HepG2 (cell line): ENCODE measurements around the gene CIITA. TPM values are rescaled to one million over a fixed set of nuclear protein-coding genes. Genes with fewer than 3 reads are reported as not detected.

Experiments used
- AHR ChIP-seq: IDR thresholded peaks from 2 replicates; pipeline ENCODE4 v1.6.1; 2018; ENCODE audit warnings: missing genetic modification reagents, missing compliant biosample characterization
- CAMTA2 ChIP-seq: sonication (generic); formaldehyde crosslinking; IDR thresholded peaks from 2 replicates; pipeline ENCODE4 v1.4.0; 2020; ENCODE audit warnings: mild to moderate bottlenecking, missing genetic modification reagents, borderline replicate concordance
- CREM ChIP-seq, 2 experiments: sonication (generic) in 1 of 2; formaldehyde crosslinking in 1 of 2; IDR thresholded peaks; 2 replicates each; pipeline versions ENCODE4 v1.4.0 to v1.6.1; 2016 to 2020; ENCODE audit warnings: antibody characterized with exemption in 1 of 2, mild to moderate bottlenecking in 1 of 2, missing genetic modification reagents in 1 of 2
- GATA4 ChIP-seq: sonication (generic); IDR thresholded peaks from 2 replicates; pipeline ENCODE4 v1.6.1; 2016; ENCODE audit warnings: antibody characterized with exemption, low read depth, borderline replicate concordance
- HNRNPUL1 ChIP-seq: fragments of 200-400 bp; formaldehyde crosslinking; IDR thresholded peaks from 2 replicates; pipeline ENCODE4 v1.6.1; 2017; ENCODE audit warnings: low read depth, mild to moderate bottlenecking, low read length, moderate library complexity
- KIAA2018 ChIP-seq: sonication (generic); formaldehyde crosslinking; IDR thresholded peaks from 2 replicates; pipeline ENCODE4 v1.5.0; 2020; ENCODE audit warnings: mild to moderate bottlenecking, missing genetic modification reagents, borderline replicate concordance
- NCOA2 ChIP-seq: sonication (generic); formaldehyde crosslinking; IDR thresholded peaks from 2 replicates; pipeline ENCODE4 v1.8.0; 2022; ENCODE audit warnings: inconsistent platforms
- PHF21A ChIP-seq: sonication (generic); formaldehyde crosslinking; IDR thresholded peaks from 2 replicates; pipeline ENCODE4 v1.5.0; 2020; ENCODE audit warnings: mild to moderate bottlenecking, missing genetic modification reagents
- SMARCE1 ChIP-seq: fragments of 450-650 bp; IDR thresholded peaks from 2 replicates; pipeline ENCODE4 v1.6.1; 2017; ENCODE audit warnings: borderline replicate concordance
- ZBTB33 ChIP-seq: sonication (generic); formaldehyde crosslinking; IDR thresholded peaks from 2 replicates; pipeline ENCODE4 v1.4.0; 2020; ENCODE audit warnings: missing genetic modification reagents
- ZBTB38 ChIP-seq: sonication (generic); formaldehyde crosslinking; IDR thresholded peaks from 2 replicates; pipeline ENCODE4 v1.5.1; 2020; ENCODE audit warnings: mild to moderate bottlenecking, missing genetic modification reagents
- ZMYM4 ChIP-seq: sonication (generic); formaldehyde crosslinking; IDR thresholded peaks from 2 replicates; pipeline ENCODE4 v1.8.1; 2023; ENCODE audit warnings: mild to moderate bottlenecking, missing genetic modification reagents
- ZNF557 ChIP-seq: sonication (generic); formaldehyde crosslinking; IDR thresholded peaks from 2 replicates; pipeline ENCODE4 v1.4.0; 2020; ENCODE audit warnings: missing genetic modification reagents
- ZNF614 ChIP-seq: IDR thresholded peaks from 2 replicates; pipeline ENCODE4 v1.6.1; 2018; ENCODE audit warnings: missing biosample characterization, missing genetic modification reagents, inconsistent platforms, borderline replicate concordance
- ZNF773 ChIP-seq: sonication (generic); formaldehyde crosslinking; IDR thresholded peaks from 2 replicates; pipeline ENCODE4 v1.4.0; 2020; ENCODE audit warnings: missing genetic modification reagents, borderline replicate concordance
- ZNF777 ChIP-seq: sonication (generic); formaldehyde crosslinking; IDR thresholded peaks from 2 replicates; pipeline ENCODE4 v1.4.0; 2020; ENCODE audit warnings: missing genetic modification reagents
- polyA plus RNA-seq, 8 experiments: library from polyadenylated mRNA; depleted of rRNA in 3 of 8; stranded (reverse) in 7 of 8; unstranded in 1 of 8; fragments of >200 nt; fragmentation: Illumina TruSeq in 4 of 8; extraction: Trizol in 4 of 8; gene quantifications; 2 replicates each; pipeline versions ENCODE4 v1.2.1 to v1.2.3, GENCODE V29; 2011 to 2016; ENCODE audit warnings: low read depth in 4 of 8, missing spikeins in 1 of 8, mixed read lengths in 1 of 8; ENCODE audit not compliant: insufficient read depth in 1 of 8
- total RNA-seq, 5 experiments: library from RNA; depleted of rRNA; stranded (reverse); fragments of >200 nt; fragmentation: Illumina TruSeq; extraction: Trizol; gene quantifications; 2 replicates each; pipeline ENCODE4 v1.2.3, GENCODE V29; 2016; ENCODE audit warnings: low read depth in 1 of 5

Gene CIITA
- total and polyA plus RNA-seq, 2 of the 13 experiments (the other 11 are each of a cell fraction or from before 2014, with no cell fraction given) = 0.08 to 0.09 TPM

GRCh38 chr16:10895053-10895946 is 18.3 kb downstream of the CIITA start (continued):
- TF ChIP-seq CAMTA2 = peak; percentile 95; the same call in 1 of the 2 replicates
- no peak; the same call in 1 of the 2 replicates for TF ChIP-seq ZBTB33 (CRISPR knock-in tag)
- TF ChIP-seq ZMYM4 = peak; percentile 59
- TF ChIP-seq ZBTB38 = peak; percentile 53; the same call in 1 of the 2 replicates
- TF ChIP-seq ZNF777 = peak; percentile 66; the same call in 1 of the 2 replicates
- no peak for TF ChIP-seq GATA4
- peak; percentile 96 for TF ChIP-seq AHR (CRISPR knock-in tag)
- TF ChIP-seq ZNF614 (CRISPR knock-in tag) = 0 out of 2 replicates have a peak, but pooled peaks have one; percentile 64
- no peak for TF ChIP-seq PHF21A (CRISPR knock-in tag)
- peak; percentile 96; the same call in 1 of the 2 replicates for TF ChIP-seq ZNF557 (CRISPR knock-in tag)
- TF ChIP-seq NCOA2 (CRISPR knock-in tag) = peak; percentile 75
- no peak for TF ChIP-seq CREM (IDR thresholded peaks at IDR 0.05)
- peak; percentile 22; the same call in 1 of the 2 replicates for TF ChIP-seq CREM (CRISPR knock-in tag; IDR thresholded peaks at IDR 0.05)
- TF ChIP-seq KIAA2018 (CRISPR knock-in tag) = peak; percentile 47; the same call in 1 of the 2 replicates
- no peak for TF ChIP-seq SMARCE1
- TF ChIP-seq ZNF773 = peak; percentile 98
- TF ChIP-seq HNRNPUL1 = no peak
